ENCODE measurements around the gene HSFY1.
"Not testable (repeated sequence)": the region's sequence is repeated elsewhere in the genome, so short reads cannot be mapped to it uniquely, and the experiment has no call there.

The HSFY1 gene, protein sequence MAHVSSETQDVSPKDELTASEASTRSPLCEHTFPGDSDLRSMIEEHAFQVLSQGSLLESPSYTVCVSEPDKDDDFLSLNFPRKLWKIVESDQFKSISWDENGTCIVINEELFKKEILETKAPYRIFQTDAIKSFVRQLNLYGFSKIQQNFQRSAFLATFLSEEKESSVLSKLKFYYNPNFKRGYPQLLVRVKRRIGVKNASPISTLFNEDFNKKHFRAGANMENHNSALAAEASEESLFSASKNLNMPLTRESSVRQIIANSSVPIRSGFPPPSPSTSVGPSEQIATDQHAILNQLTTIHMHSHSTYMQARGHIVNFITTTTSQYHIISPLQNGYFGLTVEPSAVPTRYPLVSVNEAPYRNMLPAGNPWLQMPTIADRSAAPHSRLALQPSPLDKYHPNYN

GRCh38 chrY:18546420-18546819 is at the start of gene HSFY1:
TSS of gene HSFY1 (plus strand) at chrY:18546720. CDS start at chrY:18546788, 68 bp downstream.
- not testable (repeated sequence) for DNase-seq

DNA sequence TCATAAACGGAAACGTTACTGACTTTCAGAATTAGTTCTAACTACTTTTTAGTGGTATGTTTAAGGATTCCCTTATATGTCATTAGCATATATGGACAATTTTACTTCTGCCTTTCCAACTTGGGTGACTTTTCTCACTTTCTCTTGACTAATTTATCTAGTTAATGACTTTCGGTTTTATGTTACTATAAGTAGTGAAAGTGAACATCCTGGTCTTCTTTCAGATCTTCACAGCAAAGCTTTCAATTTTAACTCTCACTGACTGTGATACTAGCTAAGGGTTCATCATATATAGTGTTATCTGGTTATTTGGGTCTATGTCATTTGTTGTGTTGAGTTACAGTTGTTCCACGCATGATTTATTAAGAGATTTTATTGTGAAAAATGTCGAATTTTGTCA is 42.3 kb upstream of the HSFY1 start:
- DNase-seq, result not testable (repeated sequence)

- not testable (repeated sequence) for DNase-seq
Observed at GRCh38 chrY:18530995-18531655, 15.4 kb upstream of the HSFY1 start.

GRCh38 chrY:18538952-18539351 is 7.6 kb upstream of the HSFY1 start:
- not testable (repeated sequence) for DNase-seq

DNA sequence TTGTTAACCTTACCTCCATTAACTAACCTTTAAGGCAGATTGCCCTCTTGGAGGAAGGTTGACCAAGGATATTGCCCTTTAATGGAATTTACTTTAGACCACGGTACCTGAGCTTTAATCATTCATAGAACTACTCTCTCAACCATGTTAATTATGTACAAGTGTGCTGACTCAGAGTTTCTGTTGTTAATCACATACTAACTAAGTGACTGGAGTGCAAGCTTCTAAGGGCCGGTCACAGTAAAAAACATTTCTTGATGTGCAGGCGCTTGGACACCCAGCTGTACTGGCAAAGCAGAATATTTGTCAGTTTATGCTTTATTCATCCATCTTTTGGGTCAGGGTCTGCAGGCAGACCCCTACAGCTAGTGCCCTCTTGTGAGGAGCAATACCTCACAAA is 6.6 kb downstream of the HSFY1 start:
- DNase-seq, result not testable (repeated sequence)

DNA sequence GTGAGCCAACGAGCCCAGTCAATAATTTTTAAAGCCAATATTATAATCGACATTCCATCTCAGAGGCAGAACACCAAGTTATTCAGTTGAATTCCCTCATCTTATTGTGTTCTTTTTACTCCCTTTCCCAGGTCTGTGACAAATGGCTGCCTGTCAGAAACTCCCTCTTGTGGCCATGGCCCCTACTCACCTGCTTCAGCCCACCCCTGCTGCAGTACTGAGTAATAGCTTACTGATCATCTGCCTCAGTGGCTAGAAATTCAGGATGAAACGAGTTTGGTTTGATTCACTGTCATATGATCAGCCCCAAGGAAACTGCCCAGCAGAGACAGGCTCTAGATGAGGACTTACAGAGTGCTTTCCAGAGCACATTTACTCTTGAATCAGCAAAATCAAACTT is 19.4 kb downstream of the HSFY1 start:
- not testable (repeated sequence) for DNase-seq
